ENCODE measurements around the gene ITIH6. TPM values are rescaled to one million over a fixed set of nuclear protein-coding genes. Genes with fewer than 3 reads are reported as not detected.

ITIH6 gene
- total and polyA plus RNA-seq, 2 donors (not counting 1 experiment from before 2014, with no cell fraction given): not detected

- no peak for ATAC-seq (ENCODE audit: low read depth)
- H3K4me1 Mint-ChIP-seq: no peaks in the 10 kb centered on the region
Measured at GRCh38 chrX:54715621-54716020, 82.4 kb downstream of the ITIH6 start.

DNA sequence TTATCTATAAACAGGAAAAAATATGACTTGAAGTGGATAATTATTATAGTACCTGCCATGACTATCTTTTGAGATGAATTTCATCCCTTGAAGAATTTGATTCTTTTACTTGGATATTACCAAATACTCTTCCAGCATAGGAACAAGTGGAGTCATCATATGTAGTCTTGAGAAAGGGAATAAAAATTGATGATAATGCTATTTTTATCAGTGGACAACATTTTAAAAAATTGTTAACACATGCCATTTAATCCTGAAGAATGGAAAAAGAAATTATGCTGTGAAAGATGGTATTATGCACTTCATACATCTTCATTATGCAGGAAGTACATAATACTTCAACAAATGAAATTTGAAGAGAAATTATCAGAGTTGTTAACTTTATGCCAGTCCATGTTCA is 83.6 kb downstream of the ITIH6 start:
- Histone ChIP-seq H3K36me3 (replicated peaks in 1 of 2; ENCODE audit: control extremely low read depth in 1 of 2, control insufficient read depth in 1 of 2, extremely low read depth in 1 of 2, insufficient read depth in 2 of 2, low read length in 1 of 2) (no peaks in the 10 kb centered on the region), H3K79me2 (ENCODE audit: control insufficient read depth, insufficient read depth, low read length) (no peaks in the 10 kb centered on the region), H3K9ac (ENCODE audit: low read length) (no peak overlapping the region), H3K4me3 (ENCODE audit: control extremely low read depth in 1 of 5, extremely low read depth in 1 of 5, insufficient read depth in 1 of 5, low read depth in 2 of 5, low read length in 4 of 5) (no peak overlapping the region), H3K27me3 (replicated peaks in 1 of 4; ENCODE audit: control extremely low read depth in 1 of 4, control insufficient read depth in 3 of 4, insufficient read depth in 4 of 4, low read length in 3 of 4) (no peaks in the 10 kb centered on the region), H3K9me3 (ENCODE audit: control extremely low read depth in 1 of 3, control insufficient read depth in 2 of 3, insufficient read depth in 1 of 3, low read length in 2 of 3) (no peaks in the 10 kb centered on the region), H2AFZ (ENCODE audit: insufficient read depth, low read depth, low read length, poor library complexity, severe bottlenecking) (no peak overlapping the region), H3K27ac (ENCODE audit: low read length in 2 of 2) (no peak overlapping the region), H3K4me1 (ENCODE audit: control insufficient read depth in 2 of 2, insufficient read depth in 2 of 2, low read length in 2 of 2) (no peaks in the 10 kb centered on the region), H3K4me2 (replicated peaks; ENCODE audit: low read depth, low read length, poor library complexity, severe bottlenecking) (no peak overlapping the region), H4K20me1 (ENCODE audit: control insufficient read depth, insufficient read depth, low read length, poor library complexity, severe bottlenecking) (no peaks in the 10 kb centered on the region)
- intact Hi-C loops (cut with micrococcal nuclease): no loop called here
- no peak for ATAC-seq (ENCODE audit: low read depth)
- DNase-seq: no peak
- ChIA-PET POLR2A (no interaction called here), CTCF (no interaction called here)
- Mint-ChIP-seq H3K9me3 (ENCODE audit: insufficient read depth) (no peaks in the 10 kb centered on the region), H3K4me3 (no peak overlapping the region), H3K27me3 (peaks cover 7% of the 10 kb centered on the region), H3K27ac (no peak overlapping the region), H3K4me1 (no peaks in the 10 kb centered on the region)
- TF ChIP-seq EZH2 (IDR thresholded peaks at IDR 0.05; ENCODE audit: borderline replicate concordance, insufficient read depth, low read depth, low read length, poor library complexity, severe bottlenecking): no peak
- TF ChIP-seq, protein P1, sequence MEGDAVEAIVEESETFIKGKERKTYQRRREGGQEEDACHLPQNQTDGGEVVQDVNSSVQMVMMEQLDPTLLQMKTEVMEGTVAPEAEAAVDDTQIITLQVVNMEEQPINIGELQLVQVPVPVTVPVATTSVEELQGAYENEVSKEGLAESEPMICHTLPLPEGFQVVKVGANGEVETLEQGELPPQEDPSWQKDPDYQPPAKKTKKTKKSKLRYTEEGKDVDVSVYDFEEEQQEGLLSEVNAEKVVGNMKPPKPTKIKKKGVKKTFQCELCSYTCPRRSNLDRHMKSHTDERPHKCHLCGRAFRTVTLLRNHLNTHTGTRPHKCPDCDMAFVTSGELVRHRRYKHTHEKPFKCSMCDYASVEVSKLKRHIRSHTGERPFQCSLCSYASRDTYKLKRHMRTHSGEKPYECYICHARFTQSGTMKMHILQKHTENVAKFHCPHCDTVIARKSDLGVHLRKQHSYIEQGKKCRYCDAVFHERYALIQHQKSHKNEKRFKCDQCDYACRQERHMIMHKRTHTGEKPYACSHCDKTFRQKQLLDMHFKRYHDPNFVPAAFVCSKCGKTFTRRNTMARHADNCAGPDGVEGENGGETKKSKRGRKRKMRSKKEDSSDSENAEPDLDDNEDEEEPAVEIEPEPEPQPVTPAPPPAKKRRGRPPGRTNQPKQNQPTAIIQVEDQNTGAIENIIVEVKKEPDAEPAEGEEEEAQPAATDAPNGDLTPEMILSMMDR (IDR thresholded peaks at IDR 0.05): no peak

More at GRCh38 chrX:54715621-54716020, 82.4 kb downstream of the ITIH6 start:
- Histone ChIP-seq H3K4me2 (replicated peaks; ENCODE audit: low read depth, low read length, poor library complexity, severe bottlenecking) (no peak overlapping the region), H3K27me3 (replicated peaks in 1 of 4; ENCODE audit: control extremely low read depth in 1 of 4, control insufficient read depth in 3 of 4, insufficient read depth in 4 of 4, low read length in 3 of 4) (no peaks in the 10 kb centered on the region), H2AFZ (ENCODE audit: insufficient read depth, low read depth, low read length, poor library complexity, severe bottlenecking) (no peak overlapping the region), H3K27ac (ENCODE audit: low read length in 2 of 2) (no peak overlapping the region), H3K36me3 (replicated peaks in 1 of 2; ENCODE audit: control extremely low read depth in 1 of 2, control insufficient read depth in 1 of 2, extremely low read depth in 1 of 2, insufficient read depth in 2 of 2, low read length in 1 of 2) (no peaks in the 10 kb centered on the region), H3K9ac (ENCODE audit: low read length) (no peak overlapping the region), H3K9me3 (ENCODE audit: control extremely low read depth in 1 of 3, control insufficient read depth in 2 of 3, insufficient read depth in 1 of 3, low read length in 2 of 3) (no peaks in the 10 kb centered on the region), H3K4me1 (ENCODE audit: control insufficient read depth in 2 of 2, insufficient read depth in 2 of 2, low read length in 2 of 2) (no peaks in the 10 kb centered on the region), H4K20me1 (ENCODE audit: control insufficient read depth, insufficient read depth, low read length, poor library complexity, severe bottlenecking) (no peaks in the 10 kb centered on the region), H3K79me2 (ENCODE audit: control insufficient read depth, insufficient read depth, low read length) (no peaks in the 10 kb centered on the region), H3K4me3 (ENCODE audit: control extremely low read depth in 1 of 5, extremely low read depth in 1 of 5, insufficient read depth in 1 of 5, low read depth in 2 of 5, low read length in 4 of 5) (no peak overlapping the region)
- Mint-ChIP-seq H3K9me3 (ENCODE audit: insufficient read depth) (no peaks in the 10 kb centered on the region), H3K27ac (no peak overlapping the region), H3K4me3 (no peak overlapping the region), H3K27me3 (peaks cover 3% of the 10 kb centered on the region)
- DNase-seq: no peak
- TF ChIP-seq EZH2 (IDR thresholded peaks at IDR 0.05; ENCODE audit: borderline replicate concordance, insufficient read depth, low read depth, low read length, poor library complexity, severe bottlenecking): no peak
- TF ChIP-seq, protein P1 (IDR thresholded peaks at IDR 0.05): no peak
- CTCF ChIA-PET: no interaction called here
- intact Hi-C loops (cut with micrococcal nuclease): no loop called here
- POLR2A ChIA-PET: no interaction called here
- no CpG with 5 or more reads among the region's 1 CpG for WGBS (ENCODE audit: insufficient coverage)

All from B cell (primary cell).